HepG2 (cell line): ENCODE measurements around the gene ZBTB46. TPM values are rescaled to one million over a fixed set of nuclear protein-coding genes. Genes with fewer than 3 reads are reported as not detected.
A peak's percentile ranks its signal among the peaks of the same experiment; 100 is the strongest.

Experiments used
- ATF2 ChIP-seq: sonication (generic); formaldehyde crosslinking; IDR thresholded peaks from 2 replicates; pipeline ENCODE4 v1.4.0; 2020; ENCODE audit warnings: missing genetic modification reagents
- ATF7-NPFF ChIP-seq: sonication (generic); formaldehyde crosslinking; IDR thresholded peaks from 2 replicates; pipeline ENCODE4 v1.8.1; 2023; ENCODE audit warnings: mild to moderate bottlenecking, low read depth, missing genetic modification reagents, moderate library complexity
- BORCS8-MEF2B ChIP-seq: sonication (generic); formaldehyde crosslinking; IDR thresholded peaks from 2 replicates; pipeline ENCODE4 v1.8.0; 2022; ENCODE audit warnings: mild to moderate bottlenecking, missing genetic modification reagents
- MBNL3 ChIP-seq: fragments of 250-450 bp; sonication (Bioruptor Pico); conservative IDR thresholded peaks from 2 replicates; pipeline ENCODE4 v1.8.0; 2022; ENCODE audit warnings: mild to moderate bottlenecking, inconsistent platforms
- MED1 ChIP-seq: sonication (generic); formaldehyde crosslinking; IDR thresholded peaks from 2 replicates; pipeline ENCODE4 v1.4.0; 2020; ENCODE audit warnings: missing genetic modification reagents
- MYC ChIP-seq: sonication (generic); formaldehyde crosslinking; IDR thresholded peaks from 2 replicates; pipeline ENCODE4 v1.9.0; 2021; ENCODE audit warnings: missing genetic modification reagents, borderline replicate concordance
- PHF21A ChIP-seq: sonication (generic); formaldehyde crosslinking; IDR thresholded peaks from 2 replicates; pipeline ENCODE4 v1.5.0; 2020; ENCODE audit warnings: mild to moderate bottlenecking, missing genetic modification reagents
- RNF2 ChIP-seq: fragments of 450-650 bp; conservative IDR thresholded peaks from 2 replicates; pipeline ENCODE4 v1.6.1; 2016; ENCODE audit warnings: low read depth
- SAFB2 ChIP-seq: sonication (generic); formaldehyde crosslinking; IDR thresholded peaks from 2 replicates; pipeline ENCODE4 v1.5.1; 2020; ENCODE audit warnings: missing genetic modification reagents, low read depth, mild to moderate bottlenecking, borderline replicate concordance
- SALL1 ChIP-seq: sonication (generic); formaldehyde crosslinking; IDR thresholded peaks from 2 replicates; pipeline ENCODE4 v1.8.0; 2022; ENCODE audit warnings: mild to moderate bottlenecking, missing genetic modification reagents
- SRSF9 ChIP-seq: fragments of 200-400 bp; formaldehyde crosslinking; IDR thresholded peaks from 2 replicates; pipeline ENCODE4 v1.6.1; 2018; ENCODE audit warnings: borderline replicate concordance, mild to moderate bottlenecking, low read depth, low read length; ENCODE audit not compliant: insufficient read depth, poor library complexity, severe bottlenecking
- THAP8 ChIP-seq: sonication (generic); formaldehyde crosslinking; IDR thresholded peaks from 2 replicates; pipeline ENCODE4 v1.5.1; 2020; ENCODE audit warnings: missing genetic modification reagents, mild to moderate bottlenecking, borderline replicate concordance
- ZFP41 ChIP-seq: sonication (generic); formaldehyde crosslinking; IDR thresholded peaks from 2 replicates; pipeline ENCODE4 v1.4.0; 2020; ENCODE audit warnings: mild to moderate bottlenecking, missing genetic modification reagents, borderline replicate concordance
- ZNF136 ChIP-seq: sonication (generic); formaldehyde crosslinking; IDR thresholded peaks from 2 replicates; pipeline ENCODE4 v1.8.1; 2022; ENCODE audit warnings: low read depth, mild to moderate bottlenecking, moderate library complexity, missing genetic modification reagents
- ZNF224 ChIP-seq: sonication (generic); formaldehyde crosslinking; IDR thresholded peaks from 2 replicates; pipeline ENCODE4 v1.5.0; 2020; ENCODE audit warnings: mild to moderate bottlenecking, missing genetic modification reagents
- ZNF260 ChIP-seq: sonication (generic); formaldehyde crosslinking; IDR thresholded peaks from 2 replicates; pipeline ENCODE4 v1.4.0; 2020; ENCODE audit warnings: missing genetic modification reagents, low read depth, mild to moderate bottlenecking, borderline replicate concordance
- ZNF280D ChIP-seq: sonication (generic); formaldehyde crosslinking; IDR thresholded peaks from 2 replicates; pipeline ENCODE4 v1.5.1; 2020; ENCODE audit warnings: mild to moderate bottlenecking, missing genetic modification reagents
- ZNF335 ChIP-seq: sonication (generic); formaldehyde crosslinking; IDR thresholded peaks from 2 replicates; pipeline ENCODE4 v1.4.0; 2020; ENCODE audit warnings: missing genetic modification reagents
- ZNF33B ChIP-seq: sonication (generic); formaldehyde crosslinking; IDR thresholded peaks from 2 replicates; pipeline ENCODE4 v1.5.1; 2020; ENCODE audit warnings: mild to moderate bottlenecking, missing genetic modification reagents
- ZNF362 ChIP-seq: sonication (generic); formaldehyde crosslinking; IDR thresholded peaks from 2 replicates; pipeline ENCODE4 v1.4.0; 2020; ENCODE audit warnings: missing genetic modification reagents, mild to moderate bottlenecking, borderline replicate concordance
- ZNF576 ChIP-seq: sonication (generic); formaldehyde crosslinking; IDR thresholded peaks from 2 replicates; pipeline ENCODE4 v1.4.0; 2020; ENCODE audit warnings: mild to moderate bottlenecking, missing genetic modification reagents
- ZNF589 ChIP-seq: sonication (generic); formaldehyde crosslinking; conservative IDR thresholded peaks from 2 replicates; pipeline ENCODE4 v1.8.0; 2022; ENCODE audit warnings: mild to moderate bottlenecking, moderate library complexity, missing genetic modification reagents
- ZNF713 ChIP-seq: sonication (generic); formaldehyde crosslinking; IDR thresholded peaks from 2 replicates; pipeline ENCODE4 v1.4.0; 2020; ENCODE audit warnings: mild to moderate bottlenecking, missing genetic modification reagents
- polyA plus RNA-seq, 8 experiments: library from polyadenylated mRNA; depleted of rRNA in 3 of 8; stranded (reverse) in 7 of 8; unstranded in 1 of 8; fragments of >200 nt; fragmentation: Illumina TruSeq in 4 of 8; extraction: Trizol in 4 of 8; gene quantifications; 2 replicates each; pipeline versions ENCODE4 v1.2.1 to v1.2.3, GENCODE V29; 2011 to 2016; ENCODE audit warnings: low read depth in 4 of 8, missing spikeins in 1 of 8, mixed read lengths in 1 of 8; ENCODE audit not compliant: insufficient read depth in 1 of 8
- total RNA-seq, 5 experiments: library from RNA; depleted of rRNA; stranded (reverse); fragments of >200 nt; fragmentation: Illumina TruSeq; extraction: Trizol; gene quantifications; 2 replicates each; pipeline ENCODE4 v1.2.3, GENCODE V29; 2016; ENCODE audit warnings: low read depth in 1 of 5

Gene ZBTB46
- total and polyA plus RNA-seq, 2 of the 13 experiments (the other 11 are each of a cell fraction or from before 2014, with no cell fraction given), result 1.6 to 13.5 TPM

GRCh38 chr20:63708301-63709148, 122.5 kb downstream of the ZBTB46 start (continued):
- TF ChIP-seq ZNF280D (no peak), RNF2 (peak; percentile 43; the same call in 1 of the 2 replicates), MED1 (no peak), ZNF33B (CRISPR knock-in tag) (no peak; the same call in 1 of the 2 replicates), ATF7-NPFF (CRISPR knock-in tag) (no peak), SRSF9 (no peak), SAFB2 (no peak), ZNF335 (CRISPR knock-in tag) (no peak), ZNF589 (CRISPR knock-in tag) (0 out of 2 replicates have a peak, but pooled peaks have one; percentile 35), MYC (CRISPR knock-in tag) (no peak; the same call in 1 of the 2 replicates), ZNF576 (CRISPR knock-in tag) (no peak), ZNF362 (CRISPR knock-in tag) (no peak), ATF2 (no peak), BORCS8-MEF2B (no peak), ZNF260 (CRISPR knock-in tag) (no peak), ZFP41 (CRISPR knock-in tag) (no peak), THAP8 (CRISPR knock-in tag) (no peak), ZNF224 (CRISPR knock-in tag) (no peak), ZNF136 (CRISPR knock-in tag) (no peak), PHF21A (CRISPR knock-in tag) (no peak), SALL1 (peak; percentile 52; the same call in 1 of the 2 replicates), ZNF713 (CRISPR knock-in tag) (no peak), MBNL3 (CRISPR knock-in tag) (no peak)
